Chondrocyte (in vitro differentiated cells): ENCODE measurements around the gene C11orf42. TPM values are rescaled to one million over a fixed set of nuclear protein-coding genes. Genes with fewer than 3 reads are reported as not detected.

Experiments
- DNase-seq: peaks from one replicate; pipeline ENCODE4 v3.0.0; 2021; ENCODE audit warnings: mixed read lengths, low spot score
- H3K27ac Mint-ChIP-seq: one replicate; pipeline ENCODE4 v1.8.0; 2021; ENCODE audit warnings: mild to moderate bottlenecking, moderate library complexity, mixed read lengths; ENCODE audit not compliant: unreplicated experiment
- H3K27me3 Mint-ChIP-seq: 2 replicates; pipeline ENCODE4 v1.8.0; 2021; ENCODE audit warnings: low read depth, mixed read lengths
- H3K36me3 Mint-ChIP-seq: 2 replicates; pipeline ENCODE4 v1.8.0; 2021; ENCODE audit warnings: low read depth, mixed read lengths
- H3K4me1 Mint-ChIP-seq: 2 replicates; pipeline ENCODE4 v1.8.0; 2021; ENCODE audit warnings: low read depth, mild to moderate bottlenecking, mixed read lengths
- H3K4me3 Mint-ChIP-seq: one replicate; pipeline ENCODE4 v1.8.0; 2021; ENCODE audit warnings: mild to moderate bottlenecking, moderate library complexity, mixed read lengths; ENCODE audit not compliant: unreplicated experiment
- H3K9me3 Mint-ChIP-seq: 2 replicates; pipeline ENCODE4 v1.8.0; 2021; ENCODE audit warnings: low read depth, mixed read lengths
- total RNA-seq: library from RNA; stranded (reverse); gene quantifications from 3 replicates; pipeline ENCODE4 v1.2.1, GENCODE V29; 2021
- TF ChIP-seq, protein P1 (sequence below): fragments of 200-600 bp; sonication (generic); IDR thresholded peaks from 2 replicates; pipeline ENCODE4 v1.5.0; 2021; ENCODE audit warnings: antibody characterized with exemption, mild to moderate bottlenecking, moderate library complexity

The C11orf42 gene
- total RNA-seq, 1 donor from 2014 or later = not detected

DNA sequence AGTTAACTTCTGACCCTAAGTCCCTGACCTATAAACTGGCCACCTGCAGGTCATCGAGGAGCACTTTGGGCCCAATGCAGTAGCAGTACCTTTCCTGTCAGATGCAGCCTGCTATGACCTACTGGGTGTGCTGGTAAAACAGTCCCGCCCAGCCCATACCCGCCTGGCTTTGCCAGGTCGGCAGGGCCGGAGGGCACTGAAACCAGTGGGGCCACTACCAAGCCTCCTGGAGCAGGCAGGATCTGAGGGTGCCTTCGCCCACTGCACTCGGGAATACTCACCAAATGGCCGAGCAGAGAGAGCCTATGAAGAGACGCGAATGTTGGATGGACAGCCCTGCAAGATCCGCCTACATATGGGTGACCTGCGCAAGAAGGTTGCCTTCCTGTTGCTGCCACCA, 4.4 kb downstream of the C11orf42 start:
- H3K27ac Mint-ChIP-seq = no peak overlapping the region
- no peaks in the 10 kb centered on the region for H3K4me1 Mint-ChIP-seq
- no peak for DNase-seq
- H3K4me3 Mint-ChIP-seq = no peak overlapping the region
- TF ChIP-seq, protein P1, sequence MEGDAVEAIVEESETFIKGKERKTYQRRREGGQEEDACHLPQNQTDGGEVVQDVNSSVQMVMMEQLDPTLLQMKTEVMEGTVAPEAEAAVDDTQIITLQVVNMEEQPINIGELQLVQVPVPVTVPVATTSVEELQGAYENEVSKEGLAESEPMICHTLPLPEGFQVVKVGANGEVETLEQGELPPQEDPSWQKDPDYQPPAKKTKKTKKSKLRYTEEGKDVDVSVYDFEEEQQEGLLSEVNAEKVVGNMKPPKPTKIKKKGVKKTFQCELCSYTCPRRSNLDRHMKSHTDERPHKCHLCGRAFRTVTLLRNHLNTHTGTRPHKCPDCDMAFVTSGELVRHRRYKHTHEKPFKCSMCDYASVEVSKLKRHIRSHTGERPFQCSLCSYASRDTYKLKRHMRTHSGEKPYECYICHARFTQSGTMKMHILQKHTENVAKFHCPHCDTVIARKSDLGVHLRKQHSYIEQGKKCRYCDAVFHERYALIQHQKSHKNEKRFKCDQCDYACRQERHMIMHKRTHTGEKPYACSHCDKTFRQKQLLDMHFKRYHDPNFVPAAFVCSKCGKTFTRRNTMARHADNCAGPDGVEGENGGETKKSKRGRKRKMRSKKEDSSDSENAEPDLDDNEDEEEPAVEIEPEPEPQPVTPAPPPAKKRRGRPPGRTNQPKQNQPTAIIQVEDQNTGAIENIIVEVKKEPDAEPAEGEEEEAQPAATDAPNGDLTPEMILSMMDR = no peak
- H3K9me3 Mint-ChIP-seq = no peaks in the 10 kb centered on the region
- H3K27me3 Mint-ChIP-seq = no peaks in the 10 kb centered on the region
- H3K36me3 Mint-ChIP-seq = peaks cover 13% of the 10 kb centered on the region

DNA sequence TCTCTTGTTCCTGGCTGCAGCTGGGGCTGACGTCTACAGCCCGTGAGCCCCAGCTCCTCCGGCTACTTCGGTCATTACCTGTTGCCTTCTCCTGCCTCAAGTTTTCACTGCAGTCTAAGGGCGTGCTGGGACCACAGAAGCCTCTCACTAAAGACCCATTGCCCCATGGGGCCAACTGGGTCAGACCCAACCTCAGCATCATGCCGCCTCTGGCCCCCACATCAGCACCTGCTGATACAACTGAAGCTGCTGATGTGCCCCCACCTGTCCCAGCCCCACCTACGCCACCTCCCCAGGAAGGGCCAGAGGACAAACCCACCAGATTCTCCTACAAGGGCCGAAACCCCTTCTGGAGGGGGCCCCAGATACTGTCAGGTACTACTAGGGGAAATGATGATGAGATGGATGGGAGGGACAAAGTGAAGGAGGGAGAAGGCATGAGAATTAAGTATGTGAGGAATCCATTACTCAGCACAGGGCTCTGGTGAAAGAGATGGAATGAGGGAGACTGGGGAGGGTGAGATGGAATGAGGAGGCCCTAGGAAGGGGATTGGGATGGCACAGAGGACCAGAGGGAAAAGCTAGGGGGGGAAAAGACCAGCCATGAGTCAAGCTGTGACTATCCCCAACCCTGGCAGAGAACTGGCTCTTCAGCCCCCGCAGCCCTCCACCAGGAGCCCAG, 5.1 kb downstream of the C11orf42 start:
- DNase-seq = no peak
- no peaks in the 10 kb centered on the region for H3K4me1 Mint-ChIP-seq
- H3K36me3 Mint-ChIP-seq = peaks cover 16% of the 10 kb centered on the region
- no peak overlapping the region for H3K27ac Mint-ChIP-seq
- H3K27me3 Mint-ChIP-seq = no peaks in the 10 kb centered on the region
- no peaks in the 10 kb centered on the region for H3K9me3 Mint-ChIP-seq
- no peak overlapping the region for H3K4me3 Mint-ChIP-seq
- TF ChIP-seq, protein P1 = no peak

DNA sequence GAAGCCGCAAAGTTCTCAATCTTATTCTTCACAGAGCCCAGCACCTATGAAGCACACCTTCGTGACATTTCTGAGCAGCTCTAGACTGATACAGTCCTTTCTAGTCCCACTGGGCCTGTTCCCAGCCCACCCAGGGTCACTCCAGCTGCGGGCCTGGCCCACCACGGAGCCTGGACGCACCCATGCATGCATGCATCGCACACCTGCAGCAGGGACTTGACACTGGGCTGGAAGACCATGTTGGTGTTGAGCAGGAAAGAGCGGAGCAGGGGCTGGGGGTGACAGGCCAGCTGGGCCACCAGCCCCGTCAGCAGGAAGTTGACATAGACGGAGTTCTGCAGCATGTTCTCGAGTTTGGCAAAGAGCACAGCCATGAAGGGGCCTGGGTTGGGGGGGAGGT, 9.2 kb downstream of the C11orf42 start:
- Mint-ChIP-seq H3K27ac (no peak overlapping the region), H3K9me3 (no peaks in the 10 kb centered on the region), H3K27me3 (no peaks in the 10 kb centered on the region), H3K4me1 (peaks cover 5% of the 10 kb centered on the region), H3K36me3 (peaks cover 34% of the 10 kb centered on the region), H3K4me3 (no peak overlapping the region)
- TF ChIP-seq, protein P1 = no peak
- DNase-seq = no peak

DNA sequence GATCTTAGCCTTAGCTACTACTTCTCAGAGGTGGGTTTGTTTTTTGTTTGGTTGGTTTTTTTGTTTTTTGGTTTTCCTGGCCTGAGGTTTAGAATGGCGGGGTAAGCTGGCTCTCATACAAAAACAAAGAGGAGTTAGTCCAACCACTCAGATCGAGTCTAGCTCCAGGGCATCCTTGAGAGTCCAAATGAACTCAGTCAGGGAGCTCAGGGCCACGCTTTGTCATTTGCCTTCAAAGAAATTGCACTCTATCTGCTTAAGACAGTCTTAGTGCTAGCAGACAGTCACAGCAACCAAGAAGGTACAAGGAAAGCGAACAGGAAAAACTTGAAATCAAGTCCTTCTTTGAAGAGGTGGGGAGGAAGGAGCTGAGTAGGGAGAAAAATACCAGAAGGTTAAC, 11.1 kb downstream of the C11orf42 start:
- TF ChIP-seq, protein P1 = no peak
- Mint-ChIP-seq H3K36me3 (peaks cover 37% of the 10 kb centered on the region), H3K9me3 (no peaks in the 10 kb centered on the region), H3K27me3 (no peaks in the 10 kb centered on the region), H3K4me1 (peaks cover 9% of the 10 kb centered on the region), H3K4me3 (no peak overlapping the region), H3K27ac (no peak overlapping the region)
- DNase-seq = no peak

DNA sequence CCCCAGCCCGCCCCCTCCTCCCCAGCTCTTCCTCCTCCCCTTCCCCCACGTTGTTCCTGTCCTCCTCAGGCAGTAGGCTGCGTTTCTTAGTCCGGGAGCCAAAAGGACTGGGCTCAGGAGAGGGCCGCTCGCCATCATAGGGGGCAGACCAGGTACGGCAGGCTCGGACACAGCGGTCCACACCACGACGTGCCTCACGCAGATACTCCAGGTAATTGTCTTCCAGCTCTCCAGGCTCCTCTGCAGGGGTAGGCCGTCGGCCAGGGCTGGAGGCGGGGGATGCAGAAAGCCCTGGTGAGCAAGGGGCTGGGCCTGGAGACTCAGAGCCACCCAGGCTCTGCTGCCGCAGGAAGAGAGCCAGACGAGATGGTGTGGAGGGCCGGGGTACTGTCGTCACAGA, 12.4 kb downstream of the C11orf42 start:
- Mint-ChIP-seq H3K36me3 (peaks cover 45% of the 10 kb centered on the region), H3K4me1 (peaks cover 9% of the 10 kb centered on the region), H3K9me3 (no peaks in the 10 kb centered on the region), H3K4me3 (no peak overlapping the region), H3K27ac (peak overlapping the region; percentile 58), H3K27me3 (no peaks in the 10 kb centered on the region)
- no peak for DNase-seq
- TF ChIP-seq, protein P1 = no peak
